CD4-positive, alpha-beta T cell treated with Interleukin-6 for 4 hours (primary cell): Measurements from ENCODE around the gene PRR19.

ENCODE experiments used
- DNase-seq: peaks from one replicate; pipeline ENCODE4 v3.0.0-alpha.2; 2020; ENCODE audit warnings: mixed read lengths

The PRR19 gene

DNA sequence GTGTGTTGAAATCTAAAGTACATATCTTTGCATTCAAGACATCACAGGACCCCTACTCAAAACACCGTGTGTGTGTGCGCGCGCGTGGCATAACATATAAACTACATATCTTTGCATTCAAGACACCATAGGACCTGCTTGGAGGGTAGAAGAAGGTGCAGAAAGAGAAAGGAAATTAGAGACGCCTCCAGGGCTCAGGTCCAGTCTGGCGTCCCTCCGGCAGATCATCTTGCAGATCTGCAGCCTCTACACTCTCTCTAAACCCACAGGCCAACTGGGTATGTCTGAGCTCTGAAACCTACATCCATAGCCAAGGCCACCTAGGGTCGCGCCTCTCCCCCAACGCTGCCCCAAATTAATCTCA, 1.2 kb downstream of the PRR19 start:
- DNase-seq, result no peak

DNA sequence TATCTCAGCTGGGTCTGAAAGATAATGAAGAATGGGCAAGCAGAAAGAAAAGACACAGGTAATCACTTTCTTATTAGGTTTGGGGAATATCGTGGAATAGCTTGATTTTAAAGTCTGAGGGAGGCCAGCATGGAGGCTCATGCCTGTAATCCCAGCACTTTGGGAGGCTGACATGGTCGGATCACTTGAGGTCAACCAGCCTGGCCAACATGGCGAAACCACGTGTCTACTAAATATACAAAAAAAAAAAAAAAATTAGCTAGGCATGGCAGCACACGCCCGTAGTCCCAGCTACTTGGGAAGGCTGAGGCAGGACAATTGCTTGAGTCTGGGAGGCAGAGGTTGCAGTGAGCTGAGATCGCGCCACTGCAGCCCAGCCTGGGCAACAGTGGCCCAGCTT, 1.9 kb downstream of the PRR19 start:
- DNase-seq, result no peak

DNA sequence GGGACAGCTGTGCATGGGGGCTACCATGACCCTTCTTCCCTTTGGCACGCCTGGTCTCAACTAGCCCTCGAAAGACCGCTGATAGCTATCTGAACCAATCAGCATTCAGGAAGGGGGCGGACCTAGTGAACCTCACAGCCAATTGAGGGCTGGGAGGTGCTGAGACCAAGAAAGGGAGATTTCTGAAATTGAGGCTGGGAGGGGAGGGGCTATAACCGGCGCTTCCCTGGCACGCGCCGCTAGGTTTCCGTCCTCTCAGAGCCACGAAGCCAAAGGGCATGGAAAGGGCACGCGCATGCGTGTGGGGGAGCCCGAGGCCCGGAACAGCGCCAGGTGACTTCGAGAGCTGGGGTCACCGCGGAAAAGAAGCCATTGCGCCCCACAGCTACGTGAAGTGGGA, 4.7 kb downstream of the PRR19 start:
- no peak for DNase-seq

DNA sequence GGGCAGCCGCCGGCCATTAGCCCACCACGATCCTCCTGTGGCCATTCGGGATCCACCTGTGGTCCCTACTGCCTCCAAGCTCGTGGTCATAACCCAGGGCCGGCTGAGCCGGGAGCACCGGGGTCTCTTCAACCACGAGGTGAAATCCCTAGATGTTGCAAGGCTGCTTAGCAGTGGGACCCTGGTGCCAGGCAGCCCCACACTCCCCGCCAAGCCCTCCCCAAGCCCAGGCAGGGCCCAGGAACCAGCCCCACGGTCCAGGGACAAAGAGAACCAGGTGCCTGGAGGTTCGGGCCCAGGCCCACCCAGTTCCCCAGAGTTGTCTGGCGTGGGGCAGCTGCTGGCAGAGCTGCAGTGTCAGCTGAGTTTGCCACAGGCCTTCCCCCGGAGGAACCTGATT, 7.8 kb downstream of the PRR19 start:
- DNase-seq, result no peak

DNA sequence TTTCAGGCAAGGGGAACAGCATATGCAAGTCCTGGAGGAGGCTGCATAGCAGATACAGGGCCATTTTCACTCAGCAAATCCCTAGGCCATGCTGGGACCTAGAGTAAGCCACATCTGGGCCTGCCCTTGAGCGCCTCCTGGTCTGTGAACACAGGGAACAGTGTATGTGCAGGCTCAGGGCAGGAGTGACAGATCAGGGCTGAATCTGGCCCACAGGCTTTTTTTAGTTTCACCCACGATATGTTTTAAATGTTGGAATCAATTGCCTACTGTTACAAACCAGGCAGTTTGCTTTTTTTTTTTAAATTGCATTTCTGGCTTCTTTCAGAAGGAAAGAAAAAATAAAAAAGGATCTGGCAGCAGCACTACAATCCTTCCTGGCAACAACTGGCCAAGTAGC, 9.7 kb downstream of the PRR19 start:
- no peak for DNase-seq

DNA sequence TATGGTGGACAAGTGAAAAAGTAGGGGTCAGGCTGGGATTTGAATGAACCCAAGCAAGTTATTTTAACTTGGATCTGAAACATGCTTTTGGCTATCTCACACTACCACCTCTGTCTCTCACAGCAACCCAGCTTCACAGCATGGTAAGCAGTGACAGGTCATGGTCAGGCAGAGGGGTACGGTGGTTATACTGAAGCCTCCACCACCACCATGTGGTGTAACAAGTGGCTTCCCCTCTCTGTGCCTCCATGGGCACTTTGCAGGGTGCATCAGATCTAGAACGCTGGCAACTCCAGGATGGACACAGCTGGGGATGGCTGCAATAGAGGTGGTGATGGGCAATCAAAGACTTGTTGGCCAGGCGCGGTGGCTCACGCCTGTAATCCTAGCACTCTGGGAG, 10.4 kb downstream of the PRR19 start:
- no peak for DNase-seq

DNA sequence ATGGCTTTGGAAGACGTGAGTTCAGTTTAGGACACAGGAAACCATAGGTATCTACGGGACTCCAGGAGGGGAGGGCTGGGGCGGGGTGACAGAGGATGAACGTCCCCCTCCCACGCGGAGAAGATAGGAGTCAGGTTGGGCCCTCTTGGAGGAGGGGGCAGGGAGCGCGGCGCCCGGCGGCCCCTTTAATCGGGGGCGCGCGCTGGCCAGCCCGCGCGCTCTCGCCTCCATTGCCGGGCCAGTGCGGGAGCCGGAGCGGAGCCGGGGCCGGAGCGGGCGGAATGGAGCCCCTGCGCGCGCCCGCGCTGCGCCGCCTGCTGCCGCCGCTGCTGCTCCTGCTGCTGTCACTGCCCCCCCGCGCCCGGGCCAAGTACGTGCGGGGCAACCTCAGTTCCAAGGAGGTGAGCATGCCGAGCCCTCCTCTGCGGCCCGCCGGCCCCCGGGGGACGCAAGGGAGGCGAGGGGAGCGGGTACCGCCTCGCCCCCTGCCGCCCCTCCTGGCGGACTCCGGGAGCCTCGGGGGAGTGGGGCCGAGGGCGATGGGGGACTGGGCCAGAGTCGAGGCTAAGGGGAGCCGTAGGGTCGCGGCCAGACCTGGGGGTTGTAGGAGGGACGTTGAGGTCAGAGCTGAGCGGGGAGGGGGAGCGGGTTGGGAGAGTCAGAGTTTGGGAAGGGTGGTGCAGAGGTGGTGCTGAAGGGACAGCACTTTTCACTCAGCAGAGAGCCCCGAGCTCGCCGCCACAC, 11.3 kb downstream of the PRR19 start, which contains the start of gene TMEM145:
TMEM145 (plus strand) TSS at position 214 of the 744 bp plus-strand sequence; CDS start at position 282, 68 bp downstream.
- peak; percentile 43 for DNase-seq

DNA sequence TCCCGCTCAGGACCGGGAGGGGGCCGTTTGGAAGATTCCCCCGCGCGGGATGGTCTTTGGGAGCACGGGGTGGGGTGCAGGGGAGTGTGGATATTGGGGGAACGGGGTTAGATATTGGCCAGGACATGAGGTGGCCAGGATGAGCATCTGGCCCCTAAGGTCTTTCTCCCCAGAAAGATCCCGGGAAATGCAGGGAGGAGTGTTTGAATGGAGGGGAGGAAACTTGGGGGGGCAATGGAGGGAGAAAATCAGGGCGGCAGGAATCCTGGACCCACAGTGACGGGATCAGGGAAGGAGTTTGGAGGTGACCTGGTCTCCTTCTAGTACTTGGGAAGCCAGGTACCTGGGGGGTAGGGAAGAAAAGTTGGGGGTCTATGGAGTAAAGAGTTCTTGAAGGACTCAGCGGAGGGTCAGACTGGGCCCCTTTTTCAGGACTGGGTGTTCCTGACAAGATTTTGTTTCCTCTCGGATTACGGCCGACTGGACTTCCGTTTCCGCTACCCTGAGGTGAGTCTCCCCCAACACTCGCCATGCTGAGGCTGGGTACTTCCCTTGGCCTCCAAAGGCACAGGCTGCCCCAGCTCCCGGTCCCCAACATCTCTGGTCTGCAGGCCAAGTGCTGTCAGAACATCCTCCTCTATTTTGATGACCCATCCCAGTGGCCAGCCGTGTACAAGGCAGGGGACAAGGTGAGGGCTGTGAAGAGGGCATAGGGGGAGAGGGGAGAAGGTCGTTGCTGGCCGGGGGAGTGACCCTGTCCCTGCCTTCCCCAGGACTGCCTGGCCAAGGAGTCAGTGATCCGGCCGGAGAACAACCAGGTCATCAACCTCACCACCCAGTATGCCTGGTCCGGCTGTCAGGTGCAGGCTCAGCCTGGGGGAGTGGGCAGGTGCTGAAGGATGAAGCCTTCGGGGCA, 12.2 kb downstream of the PRR19 start:
- no peak for DNase-seq

DNA sequence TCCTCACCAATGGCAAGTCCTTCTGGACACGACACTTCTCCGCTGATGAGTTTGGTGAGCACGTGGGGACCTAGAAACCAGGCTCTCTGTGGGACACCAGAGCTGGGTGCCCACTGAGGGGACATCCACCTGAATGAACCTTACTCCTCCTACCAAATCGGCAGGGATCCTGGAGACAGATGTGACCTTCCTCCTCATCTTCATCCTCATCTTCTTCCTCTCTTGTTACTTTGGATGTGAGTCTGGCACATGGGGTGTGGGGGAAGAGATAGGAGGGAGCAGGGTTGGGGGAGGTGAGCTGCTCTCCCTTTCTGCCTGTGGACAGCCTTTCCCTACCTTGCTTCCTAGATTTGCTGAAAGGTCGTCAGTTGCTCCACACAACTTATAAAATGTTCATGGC, 13.1 kb downstream of the PRR19 start:
- DNase-seq, result no peak

DNA sequence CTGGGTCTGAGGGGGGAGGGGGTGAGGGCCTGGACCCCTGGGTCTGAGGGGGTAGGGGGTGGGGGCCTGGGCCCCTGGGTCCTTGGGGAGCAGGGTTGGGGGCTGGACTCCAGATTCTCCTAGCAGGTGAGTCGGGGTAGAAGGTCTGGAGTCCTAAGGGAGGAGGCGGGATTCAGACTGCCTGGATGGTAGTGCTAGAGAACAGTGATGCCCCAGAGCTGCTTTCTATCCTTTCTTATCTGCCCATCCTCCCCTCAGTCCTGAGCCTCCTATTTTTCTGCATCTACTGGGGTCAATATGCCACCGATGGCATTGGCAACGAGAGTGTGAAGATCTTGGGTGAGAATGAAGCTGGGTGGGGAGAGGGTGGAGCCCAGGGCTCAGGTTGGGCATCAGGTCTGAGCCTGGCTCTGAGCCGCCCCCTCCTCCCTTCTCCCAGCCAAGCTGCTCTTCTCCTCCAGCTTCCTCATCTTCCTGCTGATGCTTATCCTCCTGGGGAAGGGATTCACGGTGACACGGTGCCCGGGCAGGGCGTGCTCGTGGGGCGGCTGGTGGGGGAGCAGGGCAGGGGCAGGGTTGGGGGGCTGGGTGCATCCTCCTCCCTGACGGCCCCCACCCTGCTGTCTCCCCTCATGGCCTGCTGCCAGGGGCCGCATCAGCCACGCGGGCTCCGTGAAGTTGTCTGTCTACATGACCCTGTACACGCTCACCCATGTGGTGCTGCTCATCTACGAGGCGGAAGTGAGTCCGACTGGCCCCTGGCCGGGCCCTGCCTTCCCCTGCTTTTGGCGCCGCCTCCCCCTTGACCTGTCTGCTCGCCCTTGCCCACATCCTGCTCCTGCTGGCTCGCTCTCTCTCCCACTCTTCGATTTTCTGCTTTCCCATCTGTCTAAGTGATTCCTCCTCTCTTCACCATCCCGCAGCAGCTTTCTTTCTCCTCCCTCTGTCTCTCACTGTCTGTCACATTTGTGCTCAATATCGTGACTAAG, 14.6 kb downstream of the PRR19 start:
- DNase-seq, result no peak

DNA sequence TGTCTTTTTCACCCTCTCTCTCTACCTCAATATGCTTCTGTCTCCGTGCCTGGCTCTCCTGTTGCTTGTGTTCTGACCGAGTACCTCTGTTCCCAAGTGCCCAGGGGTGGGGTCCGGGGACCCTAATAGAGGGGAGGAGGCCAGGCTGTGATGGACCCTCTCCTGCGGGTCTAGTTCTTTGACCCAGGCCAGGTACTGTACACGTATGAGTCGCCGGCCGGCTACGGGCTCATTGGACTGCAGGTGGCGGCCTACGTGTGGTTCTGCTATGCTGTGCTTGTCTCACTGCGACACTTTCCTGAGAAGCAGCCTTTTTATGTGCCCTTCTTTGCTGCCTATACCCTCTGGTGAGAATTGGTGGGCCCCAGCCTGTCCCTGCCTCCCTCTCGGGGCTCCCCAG, 15.6 kb downstream of the PRR19 start:
- DNase-seq, result no peak

DNA sequence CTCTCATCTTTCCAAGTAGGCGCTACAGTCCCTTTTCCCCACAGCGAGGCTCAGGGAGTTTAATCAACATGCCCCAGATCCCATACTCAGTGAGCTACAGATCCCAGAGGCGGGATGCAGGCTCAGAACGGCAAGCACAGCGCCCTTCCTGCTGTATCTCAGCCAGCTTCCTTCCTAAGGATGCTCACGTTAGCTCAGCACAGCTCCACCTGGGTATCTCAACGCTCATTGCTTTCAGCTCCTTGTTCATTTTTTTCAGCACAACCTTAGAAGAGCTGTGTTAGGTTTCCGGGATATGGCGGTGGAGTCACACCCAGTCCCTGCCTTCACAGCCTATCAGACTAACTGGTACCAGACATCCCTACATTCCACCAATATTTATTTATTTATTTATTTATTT, 20.4 kb downstream of the PRR19 start:
- no peak for DNase-seq

DNA sequence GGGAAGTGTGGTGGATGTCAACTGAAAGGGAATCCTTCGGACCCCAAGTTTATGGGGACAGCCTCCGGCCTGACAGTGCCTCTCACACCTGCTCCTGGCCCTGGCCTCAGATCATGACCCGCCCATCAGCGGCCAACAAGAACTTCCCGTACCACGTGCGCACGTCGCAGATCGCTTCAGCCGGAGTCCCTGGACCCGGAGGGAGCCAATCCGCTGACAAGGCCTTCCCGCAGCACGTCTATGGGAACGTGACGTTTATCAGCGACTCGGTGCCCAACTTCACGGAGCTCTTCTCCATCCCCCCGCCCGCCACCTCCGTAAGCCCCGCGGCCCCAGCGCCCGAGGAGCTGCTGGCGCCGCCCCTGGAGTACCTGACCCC, 21.5 kb downstream of the PRR19 start:
- DNase-seq, result no peak

DNA sequence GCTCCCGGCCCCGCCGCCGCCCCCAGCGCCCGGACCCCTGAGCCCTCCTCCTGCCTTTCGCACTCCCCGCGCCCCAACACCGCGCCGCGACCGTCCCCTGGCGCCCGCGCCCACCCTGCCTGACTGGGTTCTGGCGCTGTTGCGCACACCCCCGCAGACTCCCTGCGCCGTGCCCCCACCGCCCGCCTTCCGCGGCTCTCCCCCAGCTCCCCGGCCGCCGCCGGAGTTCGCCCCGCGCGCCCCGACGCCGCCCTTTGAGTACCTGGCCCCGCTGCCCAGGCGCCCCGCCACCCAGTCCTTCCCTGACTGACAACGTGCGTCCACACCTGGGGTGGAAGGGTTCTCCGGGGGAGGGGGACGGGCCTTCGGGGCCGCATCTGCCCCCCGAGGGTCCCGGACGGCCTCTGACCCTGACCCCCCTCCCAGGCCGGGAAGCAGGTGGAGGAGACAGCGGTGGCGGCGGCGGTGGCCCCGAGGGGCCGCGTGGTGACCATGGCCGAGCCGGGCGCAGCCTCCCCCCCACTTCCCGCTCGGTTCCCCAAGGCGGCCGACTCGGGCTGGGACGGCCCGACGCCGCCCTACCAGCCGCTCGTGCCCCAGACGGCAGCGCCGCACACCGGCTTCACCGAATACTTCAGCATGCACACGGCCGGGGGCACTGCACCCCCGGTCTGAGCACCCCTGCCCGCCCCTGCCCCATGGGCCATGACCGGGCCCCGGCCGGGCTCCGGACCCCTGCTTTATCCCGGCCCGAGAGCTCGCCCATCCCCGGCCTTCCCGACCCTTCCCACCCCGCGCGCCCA, 22.1 kb downstream of the PRR19 start:
- DNase-seq, result peak; percentile 20

DNA sequence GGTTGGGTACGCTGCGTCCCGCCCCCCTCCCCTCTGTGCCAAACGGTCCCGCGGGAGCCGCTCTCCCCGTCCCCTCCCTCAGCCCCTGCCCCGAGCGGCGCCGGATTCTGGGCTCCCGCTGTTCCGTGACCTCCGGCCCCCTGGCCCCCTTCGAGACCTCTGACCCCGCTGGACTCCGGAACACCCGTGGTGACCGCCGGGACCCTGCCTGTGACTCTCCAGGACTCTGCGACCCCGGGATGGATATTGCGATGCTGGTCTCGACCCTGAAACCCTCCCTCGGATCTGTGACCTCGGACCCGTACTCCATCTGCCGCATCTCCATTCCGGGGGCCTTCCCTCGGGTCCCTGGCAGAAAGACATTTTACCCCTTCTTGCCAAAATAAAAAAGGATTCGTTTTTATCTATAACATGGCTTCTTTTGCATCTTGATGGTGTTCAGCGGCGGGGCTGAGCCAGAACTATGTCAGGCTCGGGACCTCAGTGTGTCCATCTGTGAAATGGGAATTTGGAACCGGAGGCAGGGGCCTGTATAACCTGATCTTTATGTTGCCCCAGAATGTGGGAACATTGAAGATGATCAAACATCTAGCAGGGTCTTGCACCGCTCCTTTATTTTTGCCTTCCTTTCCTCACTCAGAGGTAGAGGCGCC, 22.8 kb downstream of the PRR19 start:
- DNase-seq, result no peak

DNA sequence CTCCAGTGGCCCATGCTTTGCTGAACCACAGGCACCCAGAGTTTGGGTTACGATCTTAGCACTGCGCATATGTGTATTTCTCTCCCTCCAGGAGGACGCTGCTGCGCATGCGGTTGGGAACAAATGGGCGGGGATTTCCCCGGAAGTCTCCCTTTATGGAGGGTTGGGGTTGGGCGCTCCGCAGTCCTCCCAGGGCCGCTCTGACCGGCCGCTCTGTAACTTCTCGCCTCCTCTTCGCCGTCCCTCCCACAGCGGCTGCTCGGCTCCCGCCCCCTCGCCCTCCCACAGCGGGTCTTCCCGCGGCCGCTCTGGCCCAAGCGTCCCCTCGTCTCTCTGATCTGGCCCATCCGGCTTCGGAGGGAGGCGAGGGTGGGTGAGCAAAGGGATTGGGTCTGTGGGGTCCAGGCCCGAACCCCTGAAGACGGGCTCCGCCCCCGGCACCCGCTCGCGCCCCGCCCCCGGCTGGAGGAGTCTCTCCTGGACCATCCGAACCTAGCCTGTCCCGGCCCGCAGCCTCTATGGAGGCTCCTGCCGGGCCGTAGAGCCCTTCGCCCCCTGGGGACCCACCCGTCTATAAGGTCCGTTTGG, 23.5 kb downstream of the PRR19 start, which contains the start of gene MEGF8:
MEGF8 (plus strand) TSS at position 328 of the 588 bp plus-strand sequence. CDS start 609 bp downstream, outside the sequence.
- peak; percentile 99 for DNase-seq

DNA sequence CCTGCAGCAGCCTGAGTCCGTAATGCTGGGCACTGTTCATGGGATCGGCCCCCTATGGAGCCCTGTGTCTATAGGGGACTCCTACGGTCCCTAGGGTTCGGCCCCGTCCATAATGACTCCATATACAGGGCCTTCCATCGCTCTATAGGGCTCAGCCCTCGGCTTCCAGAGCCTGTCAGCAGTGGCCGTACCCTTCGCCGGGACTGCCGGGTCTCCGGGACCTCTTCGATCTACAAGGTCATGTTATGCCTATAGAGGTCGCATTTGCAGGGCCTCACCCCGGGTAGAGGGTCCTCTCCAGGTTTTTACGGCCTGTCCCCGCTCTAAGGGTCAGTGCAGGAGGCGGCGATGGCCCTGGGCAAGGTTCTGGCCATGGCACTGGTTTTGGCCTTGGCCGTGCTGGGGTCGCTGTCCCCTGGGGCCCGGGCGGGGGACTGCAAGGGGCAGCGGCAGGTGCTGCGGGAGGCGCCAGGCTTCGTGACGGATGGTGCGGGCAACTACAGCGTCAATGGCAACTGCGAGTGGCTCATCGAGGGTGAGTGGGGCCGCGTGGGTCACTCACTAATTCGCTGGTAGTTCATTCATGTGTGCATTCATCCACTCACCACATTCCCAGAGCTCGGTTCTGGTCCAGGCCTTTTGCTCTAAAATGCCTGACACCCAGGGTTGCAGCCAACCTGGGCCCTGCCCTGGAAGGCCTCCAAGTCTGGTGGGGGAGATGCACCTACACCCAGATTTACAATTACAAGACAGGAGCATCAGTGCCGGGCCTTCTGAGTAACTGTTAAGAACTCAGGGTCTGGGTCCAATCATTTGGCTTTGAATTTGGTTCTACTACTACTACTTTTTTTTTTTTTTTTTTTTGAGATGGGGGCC, 24.2 kb downstream of the PRR19 start:
- peak; percentile 36 for DNase-seq

DNA sequence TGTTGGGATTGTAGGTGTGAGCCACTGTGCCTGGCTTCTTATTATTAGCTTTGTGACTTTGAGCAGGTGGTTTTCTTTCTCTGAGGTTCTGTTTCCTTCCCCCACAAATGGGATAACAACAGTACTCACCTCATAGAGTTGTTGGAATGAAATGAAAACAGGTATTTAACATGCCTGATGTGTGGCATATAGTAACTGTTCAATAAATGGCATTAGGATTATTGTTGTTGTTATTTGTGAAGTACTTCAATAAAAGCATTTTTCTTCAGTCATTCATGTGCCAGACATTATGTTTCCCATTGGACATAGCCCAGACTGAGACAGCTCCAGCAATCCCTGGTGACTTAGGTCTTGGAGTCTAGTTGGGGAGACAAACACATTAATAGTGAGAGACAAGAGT, 25.0 kb downstream of the PRR19 start:
- DNase-seq, result no peak

DNA sequence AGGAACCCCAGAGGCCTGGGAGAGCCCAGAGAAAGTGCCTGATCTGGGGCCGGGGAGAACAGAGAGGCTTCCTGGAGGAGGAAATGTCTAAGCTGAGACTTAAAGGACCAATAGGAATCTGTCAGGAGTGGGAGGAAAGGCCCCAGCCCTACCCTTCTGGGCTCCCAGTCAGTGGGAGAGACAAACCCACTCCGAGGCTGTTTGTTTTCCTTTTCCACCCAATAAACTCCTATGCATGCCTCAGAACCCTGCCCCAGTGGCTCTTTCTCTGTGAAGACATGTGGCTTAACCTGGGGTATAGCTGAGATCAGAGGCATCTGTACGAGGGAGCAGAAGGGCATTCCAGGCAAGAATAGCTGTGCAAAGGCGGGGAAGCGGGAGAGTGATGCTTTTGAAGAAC, 25.4 kb downstream of the PRR19 start:
- DNase-seq, result no peak

DNA sequence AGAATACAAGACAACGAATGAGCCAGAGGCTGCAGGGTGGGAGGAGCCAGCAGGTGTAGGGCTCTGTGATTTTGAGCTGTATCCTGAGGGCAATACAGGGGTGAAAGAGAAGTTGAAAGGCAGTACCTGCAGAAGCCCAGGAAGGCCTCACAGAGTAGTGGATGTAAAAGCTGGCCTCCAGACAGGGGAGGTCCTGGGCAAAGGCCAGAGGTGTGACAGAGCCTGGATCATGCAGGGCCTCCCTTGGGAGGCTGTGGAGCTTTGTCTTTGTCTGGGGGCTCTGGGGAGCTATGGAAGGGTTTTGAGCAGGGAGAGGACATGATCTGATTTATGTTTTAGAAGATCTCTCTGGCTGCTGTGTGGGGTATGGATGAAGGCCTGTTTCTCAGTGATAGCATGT, 26.2 kb downstream of the PRR19 start:
- no peak for DNase-seq
